ENCODE measurements around the gene MYBL2. TPM values are rescaled to one million over a fixed set of nuclear protein-coding genes. Genes with fewer than 3 reads are reported as not detected.

Gene MYBL2
- total and polyA plus RNA-seq, 10 donors: 8.2 to 60.0 (median 28.4) TPM

GRCh38 chr20:43731927-43732326, 65.0 kb downstream of the MYBL2 start:
- Histone ChIP-seq H3K9me3 (no peaks in the 10 kb centered on the region), H3K27me3 (replicated peaks in 1 of 7) (no peaks in the 10 kb centered on the region), H3K27ac (no peak overlapping the region), H3K4me3 (no peak overlapping the region), H3K36me3 (no peaks in the 10 kb centered on the region), H3K4me1 (peaks cover 0 to 26% (median 4%) of the 10 kb centered on the region in 6 donors)
- WGBS, 5 donors: 77 to 91% (median 87%) methylated on average over 5 of the region's 5 CpGs
- TF ChIP-seq POLR2AphosphoS5 (IDR thresholded peaks at IDR 0.05) (no peak), CTCF (IDR thresholded peaks at IDR 0.05 in 8 of 11, conservative IDR thresholded peaks at IDR 0.05 in 3 of 11) (no peak), POLR2A (IDR thresholded peaks at IDR 0.05) (no peak)
- no peak for DNase-seq
- intact Hi-C loops (cut with DNase I; ENCODE audit: low total_unique reads): no loop called here

- no peak for DNase-seq
- no peak overlapping the region for H3K4me3 ChIP-seq
- TF ChIP-seq CTCF (IDR thresholded peaks at IDR 0.05 in 8 of 11, conservative IDR thresholded peaks at IDR 0.05 in 3 of 11) (no peak), POLR2A (IDR thresholded peaks at IDR 0.05) (no peak), POLR2AphosphoS5 (IDR thresholded peaks at IDR 0.05) (no peak)
- no peaks in the 10 kb centered on the region for H3K9me3 ChIP-seq
- no peaks in the 10 kb centered on the region for H3K36me3 ChIP-seq
- 30 to 48% (median 45%) methylated on average over 2 of the region's 2 CpGs for WGBS, 5 donors
- H3K27ac ChIP-seq: no peak overlapping the region
- H3K4me1 ChIP-seq: peaks cover 0 to 12% (median 4%) of the 10 kb centered on the region in 6 donors
- intact Hi-C loops (cut with DNase I; ENCODE audit: low total_unique reads): no loop called here
- H3K27me3 ChIP-seq (replicated peaks in 1 of 7): no peaks in the 10 kb centered on the region
Observed at GRCh38 chr20:43736588-43737158, 69.8 kb downstream of the MYBL2 start.

- H3K27me3 ChIP-seq (replicated peaks in 1 of 7): peaks cover 0 to under 1% (median 0%) of the 10 kb centered on the region in 7 donors
- H3K9me3 ChIP-seq: no peaks in the 10 kb centered on the region
- H3K4me1 ChIP-seq: peaks cover 0 to 8% (median 3%) of the 10 kb centered on the region in 6 donors
- H3K36me3 ChIP-seq: no peaks in the 10 kb centered on the region
- intact Hi-C loops (cut with DNase I; ENCODE audit: low total_unique reads): no loop called here
- WGBS, 5 donors: 93 to 98% (median 96%) methylated on average over 6 to 7 of the region's 7 CpGs
- TF ChIP-seq CTCF (IDR thresholded peaks at IDR 0.05 in 8 of 11, conservative IDR thresholded peaks at IDR 0.05 in 3 of 11): no peak
- no peak for TF ChIP-seq POLR2A (IDR thresholded peaks at IDR 0.05)
- TF ChIP-seq POLR2AphosphoS5 (IDR thresholded peaks at IDR 0.05): no peak
- DNase-seq: no peak
- H3K4me3 ChIP-seq: no peak overlapping the region
- H3K27ac ChIP-seq: no peak overlapping the region
Observed at GRCh38 chr20:43737925-43738324, 71.0 kb downstream of the MYBL2 start.

- TF ChIP-seq POLR2AphosphoS5 (IDR thresholded peaks at IDR 0.05) (no peak), CTCF (IDR thresholded peaks at IDR 0.05 in 8 of 11, conservative IDR thresholded peaks at IDR 0.05 in 3 of 11) (no peak), POLR2A (IDR thresholded peaks at IDR 0.05) (no peak)
- no peaks in the 10 kb centered on the region for H3K36me3 ChIP-seq
- DNase-seq: no peak
- H3K4me3 ChIP-seq: no peak overlapping the region
- H3K4me1 ChIP-seq: no peaks in the 10 kb centered on the region
- WGBS, 5 donors: 91 to 96% (median 94%) methylated on average over 9 of the region's 9 CpGs
- peaks cover 0 to 14% (median 0%) of the 10 kb centered on the region in 7 donors for H3K27me3 ChIP-seq (replicated peaks in 1 of 7)
- H3K9me3 ChIP-seq: no peaks in the 10 kb centered on the region
- intact Hi-C loops (cut with DNase I; ENCODE audit: low total_unique reads): no loop called here
- H3K27ac ChIP-seq: no peak overlapping the region
Observed at GRCh38 chr20:43739148-43739749, 72.3 kb downstream of the MYBL2 start.

Measured in spleen (tissue), 11 donors.